GM18526 (cell line): ENCODE measurements around the gene MED8.

Experiments
- POLR2A ChIP-seq: IDR thresholded peaks from 3 replicates; pipeline ENCODE4 v1.6.1; 2011; ENCODE audit not compliant: insufficient read length; ENCODE audit errors: extremely low read depth

MED8 gene

GRCh38 chr1:43337588-43337987, 52.0 kb downstream of the MED8 start, which contains the start of gene MPL:
MPL (plus strand) TSS chr1:43337818; CDS start chr1:43337849, 31 bp downstream.
- TF ChIP-seq POLR2A = no peak

GRCh38 chr1:43334453-43335205, 55.0 kb downstream of the MED8 start:
- no peak for TF ChIP-seq POLR2A
